Stimulated activated CD4-positive, alpha-beta T cell treated with anti-CD3 and anti-CD28 coated beads, Interleukin-15, amount 100 ng/mL, for 48 hours (primary cell): ENCODE data around the gene ARHGAP26.
"Not testable (repeated sequence)": the region's sequence is repeated elsewhere in the genome, so short reads cannot be mapped to it uniquely, and the experiment has no call there.

Source experiments
- DNase-seq, 2 donors: peaks; one replicate each; pipeline ENCODE4 v3.0.0-alpha.2; 2020; ENCODE audit warnings: low read depth in 2 of 2

Gene ARHGAP26

DNA sequence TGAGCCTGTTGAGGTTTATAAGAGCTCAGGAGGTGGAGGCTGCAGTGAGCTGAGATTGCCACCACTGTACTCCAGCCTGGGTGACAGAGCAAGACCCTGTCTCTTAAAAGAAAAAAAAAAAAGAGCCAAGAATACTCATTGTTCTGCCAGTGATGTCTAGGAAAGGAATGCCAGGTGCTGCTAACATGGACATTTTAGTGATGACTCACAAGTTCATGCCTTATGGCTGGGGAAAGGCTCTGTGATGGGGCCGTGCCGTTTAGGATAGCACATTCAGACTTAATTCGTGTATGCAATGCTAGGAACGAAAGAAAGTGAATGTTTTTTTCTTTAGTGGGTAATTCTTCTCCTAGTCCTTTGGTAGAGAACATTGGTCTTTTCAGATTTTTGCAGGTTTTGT is 134.2 kb downstream of the ARHGAP26 start:
- DNase-seq: no peak

DNA sequence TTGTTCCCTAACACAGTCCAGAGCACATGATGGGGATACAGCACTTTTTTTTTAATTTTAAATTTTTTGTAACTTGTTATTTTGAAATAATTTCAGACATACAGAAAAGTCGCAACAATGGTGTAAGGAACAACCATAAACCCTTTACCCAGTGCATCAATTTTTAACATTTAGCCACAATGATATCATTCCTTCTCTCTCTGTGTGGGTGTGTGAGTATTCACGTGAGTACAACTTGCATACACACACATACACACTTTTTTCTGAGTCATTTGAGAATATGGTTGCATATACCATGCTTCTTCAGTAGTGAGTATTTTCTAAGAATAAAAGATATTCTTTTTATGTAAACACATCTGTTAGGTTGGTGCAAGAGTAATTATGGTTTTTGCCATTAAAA is 135.2 kb downstream of the ARHGAP26 start:
- DNase-seq: no peak

DNA sequence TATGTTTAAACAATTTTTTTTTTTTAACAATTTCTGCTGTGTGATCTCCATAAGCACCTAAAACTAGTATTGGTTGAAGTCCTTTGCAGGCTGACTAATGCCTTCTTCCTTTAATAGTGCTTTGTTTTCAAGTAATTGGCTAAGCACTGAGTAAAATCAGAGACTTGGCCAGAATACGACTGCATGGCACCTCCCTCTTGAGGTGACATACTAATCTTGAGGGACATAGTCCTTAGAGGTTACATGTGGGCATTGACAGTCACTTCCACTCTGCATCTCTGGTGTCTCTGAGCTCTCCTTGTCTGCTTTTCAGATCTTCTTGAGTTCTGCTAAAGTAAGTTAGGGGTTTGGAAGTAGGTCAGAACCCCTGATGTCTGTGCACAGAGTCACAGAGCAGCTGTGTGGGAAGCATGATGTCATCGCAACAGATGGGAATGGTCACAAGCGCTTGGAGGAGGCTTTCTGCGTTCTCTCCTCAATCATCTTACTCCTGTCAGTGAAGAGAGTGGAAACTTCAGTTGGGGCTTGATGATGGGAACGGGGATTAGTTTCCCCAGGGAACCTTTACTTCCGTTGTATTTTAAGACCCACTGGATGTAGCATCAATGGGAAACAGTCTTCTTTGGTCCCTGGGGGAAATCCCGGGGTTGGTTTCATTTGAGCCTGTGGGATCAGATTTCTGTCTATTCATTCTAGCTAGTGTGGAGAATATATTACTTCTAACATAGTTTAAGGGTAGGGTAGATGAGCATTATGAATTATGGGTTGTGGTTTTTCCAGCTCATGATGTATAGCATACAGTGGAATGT is 136.9 kb downstream of the ARHGAP26 start:
- DNase-seq: no peak

DNA sequence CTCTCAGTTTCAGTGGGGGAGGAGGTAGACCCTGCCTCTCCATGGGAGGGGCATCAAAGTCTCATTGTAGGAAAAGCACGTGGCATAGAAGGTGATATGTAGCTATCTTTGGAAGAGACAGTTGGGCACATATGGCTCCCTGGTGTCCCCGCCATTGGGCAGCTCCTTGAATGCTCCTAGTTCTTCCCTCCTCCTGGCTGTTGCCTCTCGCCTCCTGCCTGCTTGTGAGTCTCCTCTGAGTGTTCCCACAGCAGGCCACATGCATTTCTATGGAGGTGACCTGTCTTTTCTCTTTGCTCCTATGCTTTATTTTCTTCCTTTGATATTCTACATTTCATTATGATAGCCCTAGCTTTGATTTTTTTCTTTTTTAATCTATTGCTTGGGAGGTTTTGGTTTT is 138.5 kb downstream of the ARHGAP26 start:
- DNase-seq: no peak

DNA sequence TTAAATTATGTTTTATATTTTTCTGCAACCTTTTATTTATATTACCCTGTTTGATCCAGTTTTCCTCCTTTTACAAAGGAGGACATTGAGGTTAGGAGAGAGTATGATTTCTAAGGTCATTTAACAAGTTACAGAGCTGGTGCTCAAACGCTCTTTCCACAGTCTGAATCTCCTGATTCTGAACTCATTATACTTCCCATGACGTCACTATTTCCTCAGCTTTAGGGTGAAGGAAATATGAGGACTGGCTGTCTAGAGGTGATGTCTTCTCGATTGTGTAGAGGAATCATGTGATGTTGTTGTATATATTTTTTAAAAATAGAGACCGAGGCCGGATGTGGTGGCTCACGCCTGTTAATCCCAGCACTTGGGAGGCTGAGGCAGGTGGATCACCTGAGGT is 140.0 kb downstream of the ARHGAP26 start:
- no peak for DNase-seq

DNA sequence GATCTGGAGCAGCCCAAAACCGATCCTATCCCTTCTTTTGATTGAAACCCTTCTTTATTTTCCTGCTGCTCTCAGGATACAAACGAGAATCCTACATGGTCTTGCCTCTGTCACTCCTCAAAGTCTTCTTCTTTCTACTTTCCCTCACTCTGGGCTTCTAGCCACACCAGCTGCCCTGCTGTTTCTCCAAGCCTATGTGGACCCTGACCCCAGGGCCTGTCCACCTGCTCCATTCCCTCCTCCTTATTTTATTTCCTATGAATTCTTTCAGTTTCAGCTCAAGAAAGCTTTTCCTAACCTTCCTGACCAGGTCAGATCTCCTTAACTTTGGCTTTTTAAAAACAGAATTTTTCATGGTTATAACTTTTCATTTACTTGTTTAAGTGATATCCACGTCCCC is 141.0 kb downstream of the ARHGAP26 start:
- DNase-seq: no peak

DNA sequence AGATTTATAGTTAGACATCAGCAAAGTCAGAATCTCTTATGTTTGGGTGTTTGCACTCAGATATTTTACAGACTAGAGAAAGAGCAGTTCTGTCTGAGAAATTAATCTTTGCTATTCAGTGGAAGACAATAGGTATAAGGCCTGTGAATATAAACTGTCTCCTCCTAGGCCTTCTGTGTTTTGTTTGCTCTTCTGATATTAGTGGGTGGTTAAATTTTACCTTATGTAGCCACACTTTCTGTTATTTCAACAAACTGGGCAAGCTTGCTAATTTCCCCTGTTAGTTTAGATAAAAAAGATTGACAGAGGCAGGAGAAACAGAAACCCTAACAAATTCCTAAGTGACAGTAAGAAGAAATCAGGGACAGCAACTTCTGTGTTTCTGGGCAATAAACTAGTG is 141.6 kb downstream of the ARHGAP26 start:
- no peak for DNase-seq

DNA sequence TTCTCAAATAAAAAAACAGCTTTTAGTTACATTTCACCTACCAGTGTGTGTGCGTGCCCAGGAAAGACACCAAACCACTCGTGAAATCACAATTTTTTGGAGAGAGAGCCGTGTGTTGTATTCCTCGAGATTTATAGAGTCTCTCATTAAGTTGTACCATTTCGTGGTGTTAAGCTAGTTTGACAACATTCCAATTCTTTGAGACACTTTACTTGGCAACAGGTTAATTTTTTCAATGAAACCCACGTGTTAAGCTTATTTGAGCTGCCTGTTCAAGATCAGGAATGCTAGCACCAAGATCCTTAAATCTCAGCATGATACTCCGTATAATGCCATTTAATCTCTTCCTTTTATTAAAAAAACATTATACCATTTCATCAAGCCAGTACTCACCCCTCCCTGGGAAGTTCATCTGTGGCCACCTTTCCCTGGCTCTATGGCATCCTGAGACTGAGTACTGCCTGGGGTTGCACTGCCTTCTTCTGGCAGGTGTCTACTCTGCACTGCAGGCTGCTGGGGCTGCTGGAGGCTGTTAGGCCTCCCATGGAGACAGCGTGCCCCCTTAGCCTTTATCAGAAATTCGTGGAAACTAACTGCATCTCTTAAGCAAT is 143.7 kb downstream of the ARHGAP26 start:
- DNase-seq: no peak

DNA sequence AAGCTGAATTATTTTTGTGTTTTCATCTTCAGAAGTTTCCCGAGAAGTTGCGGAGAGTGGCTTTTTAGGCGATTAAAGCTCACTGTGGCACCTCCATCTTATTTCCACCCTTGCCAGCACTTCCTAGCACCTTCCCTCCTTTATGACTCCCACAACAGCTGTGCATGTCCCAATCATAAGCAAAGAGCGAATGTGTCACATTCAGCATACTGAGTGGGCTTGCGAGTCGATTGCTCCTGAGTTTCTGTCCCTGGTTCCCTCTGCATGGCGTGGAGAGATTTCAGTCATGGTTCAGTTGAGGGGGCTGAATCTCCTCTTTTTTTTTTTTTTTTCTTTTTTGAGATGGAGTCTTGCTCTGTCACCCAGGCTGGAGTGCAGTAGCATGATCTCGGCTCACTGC is 144.9 kb downstream of the ARHGAP26 start:
- no peak for DNase-seq

DNA sequence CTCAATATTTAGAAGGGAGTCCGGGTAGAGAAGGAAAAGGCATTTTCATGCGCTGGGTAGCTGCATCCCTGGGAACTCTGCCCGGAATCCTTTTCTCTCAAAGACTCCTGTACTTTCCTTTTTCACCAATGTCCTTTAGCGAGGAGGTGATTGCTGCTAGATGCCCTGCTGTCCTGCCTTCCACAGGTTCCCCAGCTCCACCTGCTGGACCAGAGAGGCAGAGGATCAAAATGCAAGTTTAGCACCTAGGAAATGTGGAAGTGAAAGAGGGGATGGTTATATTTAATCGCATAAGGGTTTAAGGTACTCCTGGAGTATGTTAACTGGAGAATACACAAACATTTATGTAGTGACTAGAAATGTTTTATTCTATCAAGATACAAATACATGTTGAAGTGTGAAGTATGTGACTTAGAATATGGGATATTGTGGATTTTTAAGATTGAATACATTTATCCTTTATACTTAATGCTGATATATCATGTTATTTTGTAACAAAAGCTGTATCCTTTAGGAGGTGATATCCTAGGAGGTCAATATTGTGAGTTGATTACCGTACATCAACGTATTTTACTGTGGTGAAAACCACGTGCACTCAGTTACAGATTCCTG is 145.7 kb downstream of the ARHGAP26 start:
- no peak for DNase-seq

DNA sequence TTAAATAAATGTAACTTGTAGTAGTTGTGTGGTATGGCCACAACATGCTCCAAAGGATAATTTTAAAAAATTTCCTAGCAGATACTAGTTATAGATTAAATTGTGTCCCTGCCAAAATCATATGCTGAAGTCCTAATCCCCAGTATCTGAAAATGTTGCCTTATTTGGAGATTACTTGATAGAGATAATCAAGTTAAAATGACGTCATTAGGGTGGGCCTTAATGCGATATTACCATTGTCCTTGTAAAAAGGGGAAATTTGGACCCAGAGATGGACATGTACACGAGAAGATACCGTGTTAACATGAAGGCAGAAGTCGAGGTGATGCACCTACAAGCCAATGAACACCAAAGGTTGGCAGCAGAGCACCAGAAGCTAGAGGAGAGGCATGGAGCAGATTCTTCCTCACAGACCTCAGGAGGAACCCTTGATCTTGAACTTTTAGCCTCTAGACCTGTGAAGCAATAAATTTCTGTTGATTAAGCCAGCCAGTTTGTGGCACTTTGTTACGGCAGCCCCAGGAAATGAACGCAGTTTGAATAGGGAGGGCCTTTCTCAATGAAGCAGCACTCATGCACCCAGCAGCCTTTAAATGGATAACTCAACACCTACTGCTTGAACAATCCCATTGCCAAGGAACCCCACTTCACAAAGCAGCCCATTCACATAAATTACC is 148.9 kb downstream of the ARHGAP26 start:
- no peak for DNase-seq

DNA sequence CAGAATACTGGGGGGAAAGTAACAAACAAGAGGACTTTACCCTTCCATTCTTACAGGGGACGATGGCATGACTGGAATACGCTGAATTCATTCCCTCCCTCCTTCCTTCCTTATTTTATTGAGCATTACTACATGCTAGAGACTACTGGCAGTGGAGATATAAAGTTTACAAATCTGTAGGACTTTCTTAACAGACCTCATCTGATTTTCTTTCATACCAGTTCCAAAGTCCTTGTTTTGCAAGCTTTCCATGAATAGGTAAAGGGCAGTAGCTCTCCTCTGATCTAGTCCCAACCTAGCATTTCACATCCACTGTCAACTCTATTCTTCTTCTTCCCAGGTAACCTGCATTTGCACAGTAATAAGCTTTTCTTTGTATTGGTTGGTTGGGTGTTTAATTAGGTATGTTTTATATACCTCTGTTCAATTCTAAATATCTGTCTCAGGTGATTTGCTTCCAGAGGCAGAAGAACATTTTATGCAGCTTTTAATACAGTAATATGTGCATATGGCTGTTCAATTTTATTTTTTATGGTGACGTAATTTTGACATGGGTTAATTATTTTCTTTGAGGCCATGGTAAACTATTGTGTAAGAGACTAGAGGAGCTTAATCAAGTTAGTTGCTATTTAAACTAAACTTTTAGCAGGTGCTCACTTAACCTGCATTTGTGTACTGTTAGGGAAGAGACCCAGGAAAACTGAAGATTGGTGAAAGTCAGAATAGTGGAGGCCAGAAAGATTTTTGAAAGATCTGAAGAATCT is 150.9 kb downstream of the ARHGAP26 start:
- no peak for DNase-seq

DNA sequence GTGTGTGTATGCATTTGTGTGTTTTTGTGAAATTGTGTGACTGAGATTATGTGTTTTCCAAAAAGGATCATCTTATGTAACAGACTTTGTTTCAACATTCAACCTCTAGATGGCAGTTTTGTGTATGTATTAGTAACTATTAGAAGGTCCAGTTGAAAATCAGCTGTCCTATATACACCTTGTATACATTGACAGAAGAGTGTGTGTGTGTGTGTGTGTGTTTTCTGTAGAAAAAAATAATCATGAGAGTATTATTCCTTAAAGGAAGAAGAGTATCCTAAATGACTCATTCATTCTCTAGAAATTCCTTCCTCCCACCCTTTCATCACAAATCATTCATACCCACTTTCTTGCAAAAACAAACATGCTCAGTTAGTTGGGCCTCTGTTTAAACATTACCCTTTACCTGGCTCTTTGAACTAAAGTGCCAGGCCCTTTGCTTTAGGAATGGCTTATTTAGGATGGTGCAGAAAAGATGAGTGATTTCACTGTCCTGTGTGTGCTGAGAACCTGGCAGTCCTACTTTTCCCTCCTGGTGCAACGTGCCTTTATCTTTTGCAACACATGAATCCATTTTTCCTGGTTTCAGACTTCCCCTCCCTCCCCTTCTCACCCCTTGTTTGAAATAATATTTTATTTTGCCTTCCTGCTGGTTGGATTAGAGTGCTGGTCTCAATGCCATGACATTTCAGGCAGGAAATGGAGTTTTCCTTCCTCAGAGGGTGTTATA is 152.2 kb downstream of the ARHGAP26 start:
- DNase-seq: no peak

DNA sequence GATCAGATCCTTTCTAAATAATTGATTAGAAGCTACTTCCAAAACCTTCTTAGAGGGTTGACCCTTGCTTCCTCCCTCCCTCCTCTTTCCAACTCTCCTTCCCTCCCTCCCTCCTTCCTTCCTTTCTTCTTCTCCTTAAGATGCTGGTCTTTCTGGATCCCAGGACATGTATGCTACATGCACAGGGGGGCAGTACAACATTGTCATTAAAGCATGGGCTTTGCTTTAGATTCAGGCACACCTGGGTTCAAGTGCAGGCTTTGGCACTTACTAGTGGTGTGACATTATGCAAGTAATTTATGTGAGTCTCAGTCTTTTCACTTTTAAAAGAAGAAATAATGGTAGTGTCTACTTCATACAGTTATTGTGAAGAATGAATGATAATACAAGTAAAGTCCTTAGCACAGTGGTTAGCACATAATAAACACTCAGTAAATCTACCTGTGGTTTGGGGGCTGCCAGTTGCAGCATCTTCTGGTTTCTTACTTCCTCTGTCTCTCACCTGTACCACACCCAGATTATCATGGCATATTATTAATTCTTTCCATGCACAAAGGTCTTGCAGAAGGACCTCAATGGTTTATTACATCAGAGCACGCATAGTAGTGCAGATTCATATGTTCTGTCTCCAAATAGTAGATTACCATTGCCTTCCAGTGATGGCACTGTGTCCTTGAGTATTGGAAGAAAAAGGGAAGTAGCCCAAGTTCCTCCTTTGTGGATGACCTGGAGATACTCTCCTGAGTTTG is 154.1 kb downstream of the ARHGAP26 start:
- DNase-seq: no peak

DNA sequence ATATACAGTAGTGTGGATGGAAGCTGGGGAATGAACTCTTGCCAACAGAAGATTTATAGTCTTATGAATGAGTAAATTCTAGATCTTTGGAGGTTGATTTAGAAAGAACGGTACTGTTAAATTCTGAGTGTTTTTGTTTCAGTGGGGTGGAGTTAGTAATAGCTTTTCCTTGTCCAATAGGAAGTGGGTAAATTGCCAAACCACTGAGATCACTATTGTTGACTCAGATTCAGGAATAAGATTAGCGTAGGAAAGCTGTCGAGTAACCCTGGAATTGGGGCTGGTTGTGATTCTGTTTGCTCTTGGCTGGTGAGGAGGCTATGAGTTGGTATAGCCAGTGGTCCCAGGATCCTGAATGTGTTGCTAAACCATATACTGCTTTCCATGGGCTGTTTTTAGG is 155.6 kb downstream of the ARHGAP26 start:
- no peak for DNase-seq

DNA sequence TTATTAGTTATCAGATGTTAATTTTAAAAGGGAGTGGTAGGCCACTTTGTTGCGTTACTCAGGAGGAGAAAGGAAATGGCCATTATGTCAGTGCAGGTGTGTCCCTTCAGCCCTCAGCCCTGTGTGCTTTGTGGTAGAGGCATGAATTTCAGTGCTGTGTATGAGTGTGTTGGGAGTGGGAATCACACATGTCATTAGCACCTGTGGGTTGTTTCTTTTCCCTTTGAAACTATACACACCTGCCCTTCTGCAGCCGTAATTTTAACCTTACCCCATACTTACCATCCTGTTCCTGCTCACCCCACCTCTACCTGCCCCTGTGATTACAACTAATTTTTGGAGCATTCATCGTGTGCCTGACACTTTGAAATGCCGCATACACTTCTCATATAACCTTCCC is 156.4 kb downstream of the ARHGAP26 start:
- DNase-seq: no peak

DNA sequence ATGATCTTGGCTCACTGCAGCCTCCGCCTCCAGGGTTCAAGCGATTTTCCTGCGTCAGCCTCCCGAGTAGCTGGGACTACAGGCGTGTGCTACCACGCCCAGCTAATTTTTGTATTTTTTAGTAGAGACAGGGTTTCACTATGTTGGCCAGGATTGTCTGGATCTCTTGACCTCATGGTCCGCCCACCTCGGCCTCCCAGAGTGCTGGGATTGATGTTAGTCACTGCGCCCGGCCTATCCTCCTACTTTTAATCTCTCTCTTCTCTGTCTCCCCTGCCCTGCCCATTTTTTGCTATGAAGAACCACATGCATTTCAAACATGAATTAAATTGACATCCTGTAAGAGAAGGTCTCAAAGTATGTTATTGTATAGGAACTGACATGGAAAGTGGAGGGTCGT is 158.8 kb downstream of the ARHGAP26 start:
- DNase-seq: not testable (repeated sequence)

DNA sequence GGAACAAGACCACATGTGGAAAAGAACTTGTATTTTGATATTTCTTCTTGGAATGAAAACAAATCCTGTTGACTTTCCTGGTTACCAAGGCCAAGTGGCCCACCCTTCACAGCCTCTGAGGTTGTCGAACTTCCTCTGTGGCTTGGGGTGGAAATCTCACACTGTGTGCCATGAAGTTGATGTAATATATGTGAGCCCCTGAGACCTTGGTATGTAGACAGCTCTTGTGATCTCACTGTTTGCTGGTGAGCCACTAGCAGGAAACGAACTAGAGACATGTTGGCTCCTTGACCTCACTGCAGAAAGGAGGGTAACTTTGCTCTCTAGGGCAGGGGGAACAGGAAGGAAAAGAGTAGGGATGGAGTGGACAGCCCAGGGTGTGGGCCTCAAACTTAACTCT is 159.4 kb downstream of the ARHGAP26 start:
- no peak for DNase-seq

DNA sequence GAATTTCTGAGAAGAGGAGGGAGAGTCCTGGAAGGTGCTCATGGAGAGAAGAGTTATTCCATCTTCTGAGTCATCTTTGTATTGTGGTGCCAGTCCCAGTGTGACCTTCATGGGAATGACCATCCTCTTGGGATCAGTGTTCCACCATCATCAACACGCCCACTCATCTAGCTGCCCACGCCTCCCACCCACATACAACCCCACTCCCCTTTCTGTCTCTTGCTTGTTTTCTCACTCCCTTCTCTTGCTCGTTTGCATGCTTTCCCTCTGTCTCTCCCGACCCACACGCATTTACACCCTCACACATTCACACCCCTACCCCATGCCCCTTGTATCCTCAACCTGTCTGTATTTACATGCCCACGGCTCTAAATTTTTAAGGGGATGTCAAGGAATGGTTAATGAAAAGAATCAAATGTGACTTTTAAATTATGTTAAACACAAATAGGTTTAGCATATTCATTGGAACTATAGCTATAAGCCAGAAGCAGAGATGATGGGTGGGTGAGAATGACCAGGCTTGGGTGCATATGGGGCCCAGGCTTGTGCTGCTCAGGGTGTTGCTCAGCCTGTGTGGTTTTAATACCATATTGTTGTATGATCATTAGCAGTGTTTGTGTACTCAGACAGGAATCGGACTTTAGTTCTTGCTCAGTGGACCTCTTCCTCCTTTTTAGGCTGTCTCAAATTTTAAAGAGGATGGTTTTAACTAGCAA is 160.4 kb downstream of the ARHGAP26 start:
- no peak for DNase-seq
